GM19452 (cell line): ENCODE measurements around the gene TMEFF1.
"Not testable (repeated sequence)": the region's sequence is repeated elsewhere in the genome, so short reads cannot be mapped to it uniquely, and the experiment has no call there.

Source experiments
- ATAC-seq: cut with Tn5 transposase; IDR thresholded peaks from one replicate; pipeline ENCODE4 v1.9.1; 2021; ENCODE audit not compliant: unreplicated experiment

The TMEFF1 gene

GRCh38 chr9:100486479-100487176 lies 13.7 kb downstream of the TMEFF1 start:
- ATAC-seq = no peak

GRCh38 chr9:100488177-100488576 lies 15.2 kb downstream of the TMEFF1 start:
- no peak for ATAC-seq

GRCh38 chr9:100489836-100490235 lies 16.9 kb downstream of the TMEFF1 start:
- no peak for ATAC-seq

GRCh38 chr9:100492952-100493351 lies 20.0 kb downstream of the TMEFF1 start:
- no peak for ATAC-seq

GRCh38 chr9:100498592-100498991 lies 25.6 kb downstream of the TMEFF1 start:
- ATAC-seq = no peak

- no peak for ATAC-seq
Measured at GRCh38 chr9:100499460-100499859, 26.5 kb downstream of the TMEFF1 start.

- no peak for ATAC-seq
Measured at GRCh38 chr9:100499866-100500265, 26.9 kb downstream of the TMEFF1 start.

- no peak for ATAC-seq
Measured at GRCh38 chr9:100505564-100506159, 32.7 kb downstream of the TMEFF1 start.

- not testable (repeated sequence) for ATAC-seq
Measured at GRCh38 chr9:100507350-100507749, 34.4 kb downstream of the TMEFF1 start.

GRCh38 chr9:100511205-100511604 lies 38.3 kb downstream of the TMEFF1 start:
- no peak for ATAC-seq

GRCh38 chr9:100515578-100516494 lies 42.9 kb downstream of the TMEFF1 start:
- no peak for ATAC-seq

- no peak for ATAC-seq
Measured at GRCh38 chr9:100521282-100521681, 48.3 kb downstream of the TMEFF1 start.

GRCh38 chr9:100525563-100525962 lies 52.6 kb downstream of the TMEFF1 start:
- no peak for ATAC-seq

- not testable (repeated sequence) for ATAC-seq
Measured at GRCh38 chr9:100527180-100527794, 54.3 kb downstream of the TMEFF1 start.

GRCh38 chr9:100534401-100534800 lies 61.5 kb downstream of the TMEFF1 start:
- no peak for ATAC-seq

GRCh38 chr9:100540327-100540726 lies 67.4 kb downstream of the TMEFF1 start:
- ATAC-seq = no peak

GRCh38 chr9:100549048-100549447 lies 76.1 kb downstream of the TMEFF1 start:
- ATAC-seq = no peak

GRCh38 chr9:100554935-100555401 lies 82.0 kb downstream of the TMEFF1 start:
- ATAC-seq = peak; percentile 48

GRCh38 chr9:100555471-100555870 lies 82.5 kb downstream of the TMEFF1 start:
- peak; percentile 82 for ATAC-seq

- ATAC-seq = no peak
Measured at GRCh38 chr9:100557053-100557452, 84.1 kb downstream of the TMEFF1 start.

GRCh38 chr9:100561256-100561655 lies 88.3 kb downstream of the TMEFF1 start:
- no peak for ATAC-seq
